NCI-H69 (cell line): ENCODE measurements around the gene DHRS12.
"Not testable (repeated sequence)": the region's sequence is repeated elsewhere in the genome, so short reads cannot be mapped to it uniquely, and the experiment has no call there.

ENCODE experiments used
- DNase-seq: peaks from one replicate; lab custom pipeline; 2025; lab: John Stamatoyannopoulos, UW

DHRS12 gene

DNA sequence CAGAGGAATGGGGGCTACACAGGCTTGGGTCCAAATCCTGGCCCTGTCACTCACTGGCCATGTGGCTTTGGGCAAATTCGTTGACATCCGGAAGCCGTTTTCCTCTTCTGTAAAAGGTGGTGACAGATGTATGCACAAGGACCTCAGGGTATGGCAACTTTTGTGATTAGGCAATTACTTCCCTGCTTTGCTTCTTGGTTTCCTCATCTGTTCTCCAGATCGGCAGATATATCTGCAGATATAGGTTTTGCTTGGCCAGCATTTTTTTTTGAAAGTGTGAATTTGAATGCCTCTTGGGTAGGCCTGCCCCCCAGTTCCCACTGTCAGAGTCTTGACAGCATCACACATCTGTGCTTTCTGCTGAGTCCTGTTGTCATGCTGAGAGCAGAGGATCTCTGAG, 23.3 kb upstream of the DHRS12 start:
- no peak for DNase-seq

DNA sequence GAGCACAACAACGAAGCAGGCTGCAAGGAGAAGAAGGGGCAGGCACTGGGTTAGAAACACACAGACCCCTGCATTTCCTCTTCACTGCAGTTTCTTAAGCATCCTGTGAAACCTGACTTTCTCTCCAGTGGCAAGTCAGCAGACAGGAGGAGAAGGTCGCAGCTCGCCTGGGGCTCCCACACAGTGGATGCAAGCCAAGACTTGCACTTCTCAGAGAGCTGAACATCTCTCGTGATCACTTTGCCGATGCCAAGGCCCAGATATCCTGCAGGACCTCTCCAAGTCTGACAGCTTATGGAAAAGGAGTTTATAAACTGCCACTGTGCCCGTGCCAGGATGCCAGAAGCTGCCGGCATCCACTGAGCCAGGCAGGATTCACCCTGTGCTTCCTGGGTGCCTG, 22.6 kb upstream of the DHRS12 start:
- DNase-seq = no peak

DNA sequence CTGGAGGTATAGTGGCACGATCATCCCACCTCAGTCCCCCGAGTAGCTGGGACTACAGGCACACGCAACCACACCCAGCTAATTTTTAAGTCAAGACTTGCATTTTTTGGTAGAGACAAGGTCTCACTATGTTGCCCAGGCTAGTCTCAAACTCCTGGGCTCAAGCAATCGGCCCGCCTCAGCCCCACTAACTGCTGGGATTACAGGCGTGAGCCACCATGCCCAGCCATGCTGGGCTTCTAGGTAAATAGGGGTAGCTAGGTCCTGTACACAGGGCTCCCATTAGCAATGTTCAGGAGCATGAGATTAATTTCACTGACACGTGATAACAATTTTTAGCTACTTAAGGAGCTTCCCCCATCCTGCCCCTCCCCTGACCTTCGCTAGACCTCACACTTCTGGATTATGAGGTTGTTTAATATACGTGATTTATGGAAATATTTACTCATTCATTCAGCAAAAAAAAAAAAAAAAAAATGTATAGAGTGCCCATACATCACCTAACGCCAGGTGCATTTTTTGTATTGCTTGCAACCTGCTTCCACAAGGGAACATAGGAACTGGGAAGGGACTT, 21.8 kb upstream of the DHRS12 start:
- DNase-seq = no peak

DNA sequence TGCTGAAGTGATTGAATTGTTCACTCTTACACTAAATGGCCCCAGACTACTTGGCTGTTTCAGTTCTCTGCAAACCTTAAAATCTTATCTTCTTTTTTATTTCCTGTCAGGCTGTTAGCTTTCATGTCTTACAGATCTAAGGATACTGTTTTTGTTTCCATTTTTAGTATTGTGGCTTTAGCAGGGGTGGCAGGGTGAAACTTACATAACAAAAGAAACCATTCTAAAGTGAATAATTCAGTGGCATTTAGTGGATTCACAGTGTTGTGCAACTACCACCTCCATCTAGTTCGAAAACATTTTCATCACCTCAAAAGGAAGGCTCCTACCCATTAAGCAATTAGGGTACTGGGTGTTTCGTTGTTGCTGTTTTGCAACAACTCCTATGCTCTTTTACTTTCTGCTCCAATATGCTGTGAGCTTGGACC, 21.2 kb upstream of the DHRS12 start:
- no peak for DNase-seq

DNA sequence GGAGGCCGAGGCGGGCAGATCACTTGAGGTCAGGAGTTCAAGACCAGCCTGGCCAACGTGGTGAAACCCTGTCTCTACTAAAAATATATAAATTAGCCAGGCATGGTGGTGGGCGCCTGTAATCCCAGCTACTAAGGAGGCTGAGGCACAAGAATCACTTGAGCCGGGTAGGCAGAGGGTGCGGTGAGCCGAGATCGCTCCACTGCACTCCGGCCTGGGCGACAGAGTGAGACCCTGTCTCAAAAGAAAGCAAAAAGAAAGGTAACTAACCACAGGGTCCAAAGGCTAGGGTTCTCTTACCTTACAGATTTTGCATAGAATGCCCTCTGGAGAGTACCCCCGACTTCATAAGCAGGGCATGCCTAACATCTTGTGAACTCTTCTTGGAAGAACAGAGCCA, 20.7 kb upstream of the DHRS12 start:
- DNase-seq = not testable (repeated sequence)

DNA sequence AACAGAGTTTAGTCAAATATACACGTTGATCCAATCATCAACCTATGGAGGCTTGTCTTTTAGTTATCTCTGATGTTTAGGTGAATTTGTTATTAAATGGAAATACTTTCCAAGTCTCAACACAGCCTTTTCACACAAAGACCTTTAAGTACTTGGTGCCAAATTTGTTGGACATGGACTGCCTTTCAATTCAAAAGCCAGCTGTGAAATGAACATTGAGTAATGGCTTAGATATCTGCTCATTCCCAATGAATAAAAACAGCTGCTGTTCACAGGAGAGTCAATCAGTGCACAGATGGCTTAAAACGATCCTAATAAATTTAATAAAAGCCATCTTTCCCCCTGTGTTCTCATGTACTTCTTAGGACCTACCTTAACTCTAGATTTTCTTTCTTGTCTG, 19.9 kb upstream of the DHRS12 start:
- no peak for DNase-seq

DNA sequence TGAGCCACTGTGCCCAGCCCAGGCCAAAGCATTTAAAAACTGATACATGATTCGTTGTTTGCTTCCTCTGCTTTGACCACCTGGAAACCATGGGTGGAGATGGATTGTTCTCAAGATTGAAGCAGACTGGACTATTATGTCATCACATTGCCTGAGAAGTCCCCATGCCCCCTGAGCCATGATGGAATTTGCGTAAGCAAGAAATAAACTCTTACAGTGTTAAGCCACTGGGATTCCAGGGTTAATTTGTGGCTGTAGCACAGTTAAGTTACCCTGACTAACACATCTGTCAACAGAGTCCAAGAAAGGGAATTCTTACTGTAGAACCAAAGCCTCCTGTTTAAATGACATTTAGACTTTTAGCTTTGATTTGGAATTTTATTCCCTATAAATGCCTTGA, 19.4 kb upstream of the DHRS12 start:
- no peak for DNase-seq

DNA sequence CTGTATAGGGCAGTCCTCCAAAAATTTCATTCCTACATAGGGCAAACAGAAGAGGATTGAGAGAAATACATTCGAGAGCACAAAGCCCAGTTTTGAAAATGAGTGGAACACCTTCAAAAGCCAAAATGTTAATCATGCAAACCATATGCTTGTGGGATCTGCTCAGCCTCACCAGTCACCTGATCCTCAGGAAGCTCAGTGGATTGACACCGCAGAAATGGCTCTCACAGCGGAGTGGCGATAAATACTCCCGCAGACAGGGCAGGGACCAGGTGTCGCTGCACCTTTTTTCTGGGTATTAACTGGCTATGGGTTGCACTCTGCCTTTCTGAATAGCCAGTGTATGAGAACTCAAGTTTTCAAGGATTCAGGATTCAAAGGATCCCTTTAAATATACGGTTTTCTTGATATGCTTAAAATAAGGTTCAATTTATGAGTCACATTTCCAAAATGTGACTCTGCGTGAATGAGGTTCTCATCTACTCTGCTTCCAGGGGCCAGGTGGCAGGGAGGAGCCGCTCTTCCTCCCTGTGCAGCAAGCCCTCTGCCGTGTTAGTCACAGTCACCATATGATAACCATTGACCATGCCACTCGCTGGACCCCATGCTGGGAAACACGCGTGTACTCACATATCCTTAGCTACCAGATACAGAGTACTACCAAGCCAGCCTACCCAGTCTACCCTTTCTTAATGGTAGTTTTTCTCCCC, 18.3 kb upstream of the DHRS12 start:
- DNase-seq = peak; percentile 61

DNA sequence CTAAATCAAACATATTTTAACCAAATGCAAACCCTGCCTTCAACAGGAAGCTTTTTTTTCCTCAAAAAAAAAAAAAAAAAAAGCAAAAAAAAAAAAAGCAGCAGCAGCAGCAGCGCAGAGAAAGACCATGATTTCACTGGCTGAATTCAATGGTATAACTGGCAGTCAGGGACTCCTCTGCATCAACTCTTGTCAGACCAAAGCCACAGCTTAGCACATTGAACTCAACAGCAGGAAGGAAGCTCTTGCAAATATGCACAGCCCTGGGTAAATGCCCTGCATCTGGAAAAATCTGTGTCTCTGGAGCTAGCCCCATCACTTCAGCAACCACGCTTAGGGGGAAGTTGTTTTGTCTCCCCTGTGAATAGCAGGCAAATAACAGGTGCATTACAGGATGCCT, 17.6 kb upstream of the DHRS12 start:
- DNase-seq = peak; percentile 20

DNA sequence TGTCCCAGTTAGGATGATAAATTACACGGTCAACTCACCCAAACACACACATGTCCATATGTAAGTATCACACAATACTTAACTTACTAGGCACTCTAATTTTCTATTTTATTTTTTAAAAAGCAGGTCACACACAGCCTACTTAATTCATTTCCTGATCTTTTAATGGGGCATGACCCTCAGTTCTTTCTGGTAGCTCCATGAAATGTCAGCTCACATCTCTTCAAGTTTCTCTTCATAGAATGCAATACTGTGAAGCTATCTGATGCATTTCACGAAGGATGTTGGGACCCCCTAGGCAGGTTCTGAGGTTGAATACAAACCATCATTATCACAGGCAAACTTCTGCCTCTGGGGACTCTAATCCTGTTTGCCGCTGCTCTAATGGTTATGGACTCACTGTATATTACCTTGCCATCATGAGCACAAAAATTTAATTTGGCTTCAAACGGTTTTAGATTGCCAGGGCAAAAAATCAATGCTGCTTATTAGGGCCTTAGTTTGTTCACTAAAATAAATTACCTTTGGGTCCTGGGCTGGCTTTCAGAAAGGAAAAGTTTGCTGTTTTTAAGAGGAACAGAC, 16.1 kb upstream of the DHRS12 start:
- DNase-seq = no peak

DNA sequence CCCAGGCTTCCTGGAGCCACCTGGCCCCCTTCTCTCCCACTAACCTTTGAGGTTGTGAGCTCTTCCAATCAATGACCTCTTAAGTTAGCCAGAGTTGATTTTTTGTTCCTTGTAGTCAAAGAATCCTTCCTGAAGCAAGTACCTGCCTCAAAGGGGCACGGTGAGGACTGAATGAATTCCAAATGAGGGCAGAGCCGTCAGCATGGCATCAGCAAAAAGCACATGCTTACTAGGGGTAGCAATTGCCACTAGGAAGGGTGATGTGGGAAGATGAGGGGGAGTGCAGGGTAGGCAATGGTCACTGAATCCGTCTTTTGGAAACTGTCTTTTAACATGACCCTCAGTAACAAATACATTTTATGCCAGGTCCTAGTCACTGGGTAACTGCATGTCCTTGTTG, 15.6 kb upstream of the DHRS12 start:
- DNase-seq = no peak

DNA sequence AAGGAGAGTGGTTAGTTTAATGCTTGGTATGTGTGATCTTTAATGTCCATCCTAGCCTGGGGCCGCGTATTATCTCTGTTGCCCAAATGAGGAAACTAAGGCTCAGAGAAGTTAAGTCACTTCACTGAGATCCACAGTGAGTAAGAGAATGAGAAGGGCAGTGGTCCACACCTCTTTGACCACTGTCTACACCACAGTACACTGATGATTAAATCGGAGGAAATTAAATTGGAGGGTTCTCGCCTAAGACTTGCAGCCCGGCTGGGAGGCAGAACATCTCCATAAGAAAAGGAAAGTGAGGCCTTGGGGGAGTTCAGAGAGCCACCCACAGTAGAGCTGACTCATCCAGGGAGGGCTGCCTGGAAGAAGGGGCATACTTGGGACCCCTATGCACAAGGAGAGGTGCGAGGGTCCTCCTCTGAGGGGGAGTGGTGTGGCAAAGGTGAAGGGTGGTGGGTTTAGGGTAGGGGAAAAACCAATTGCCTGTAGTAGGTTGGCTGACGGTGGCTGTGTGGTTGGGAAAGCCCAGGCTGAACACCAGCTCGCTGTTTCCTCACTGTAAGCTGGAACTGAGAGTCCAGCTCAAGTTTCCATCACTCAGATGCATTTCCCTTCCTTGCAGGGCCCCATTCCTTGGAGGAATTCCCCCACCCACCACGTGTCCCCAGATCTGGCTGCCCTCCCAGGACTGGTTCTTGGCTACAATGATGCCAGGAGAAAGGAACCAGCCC, 15.0 kb upstream of the DHRS12 start:
- no peak for DNase-seq

DNA sequence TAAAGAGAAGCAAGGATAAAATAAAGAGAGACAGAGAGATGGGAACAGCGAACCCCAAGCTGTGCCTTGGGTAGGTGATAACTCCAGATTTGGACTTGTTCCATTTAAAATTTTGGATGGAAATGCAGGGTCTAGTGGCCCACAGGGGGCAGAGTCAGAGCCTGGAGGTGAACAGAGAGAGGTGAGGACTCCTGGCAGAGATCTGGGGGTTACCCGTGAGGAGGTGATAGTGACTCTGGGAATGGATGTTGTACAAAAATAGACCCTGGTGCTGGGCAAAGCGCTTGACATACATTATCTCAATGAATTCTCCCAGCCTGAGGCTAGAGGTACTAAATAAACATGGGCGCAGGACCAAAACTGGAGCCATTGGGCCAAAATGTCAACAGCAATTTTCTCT, 14.3 kb upstream of the DHRS12 start:
- peak; percentile 24 for DNase-seq

DNA sequence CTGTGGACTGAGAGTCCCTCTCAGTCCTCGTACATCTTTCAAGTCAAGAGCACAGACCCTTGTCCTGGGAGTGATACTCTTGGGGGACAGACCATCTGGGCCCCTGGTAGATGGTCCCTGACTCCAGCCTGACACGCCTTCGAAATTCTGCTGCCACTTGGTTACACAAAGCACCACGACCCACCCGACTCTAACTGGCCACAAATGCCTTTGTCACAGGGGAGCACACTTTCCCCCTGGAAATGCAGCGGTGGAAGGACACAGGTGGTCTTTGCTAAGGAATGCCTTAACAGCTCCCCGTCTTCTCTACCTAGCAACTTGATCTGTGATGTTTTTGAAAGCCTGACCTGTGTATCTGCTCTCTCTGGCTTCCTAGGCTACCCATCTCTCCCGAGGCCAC, 13.8 kb upstream of the DHRS12 start:
- DNase-seq = no peak

DNA sequence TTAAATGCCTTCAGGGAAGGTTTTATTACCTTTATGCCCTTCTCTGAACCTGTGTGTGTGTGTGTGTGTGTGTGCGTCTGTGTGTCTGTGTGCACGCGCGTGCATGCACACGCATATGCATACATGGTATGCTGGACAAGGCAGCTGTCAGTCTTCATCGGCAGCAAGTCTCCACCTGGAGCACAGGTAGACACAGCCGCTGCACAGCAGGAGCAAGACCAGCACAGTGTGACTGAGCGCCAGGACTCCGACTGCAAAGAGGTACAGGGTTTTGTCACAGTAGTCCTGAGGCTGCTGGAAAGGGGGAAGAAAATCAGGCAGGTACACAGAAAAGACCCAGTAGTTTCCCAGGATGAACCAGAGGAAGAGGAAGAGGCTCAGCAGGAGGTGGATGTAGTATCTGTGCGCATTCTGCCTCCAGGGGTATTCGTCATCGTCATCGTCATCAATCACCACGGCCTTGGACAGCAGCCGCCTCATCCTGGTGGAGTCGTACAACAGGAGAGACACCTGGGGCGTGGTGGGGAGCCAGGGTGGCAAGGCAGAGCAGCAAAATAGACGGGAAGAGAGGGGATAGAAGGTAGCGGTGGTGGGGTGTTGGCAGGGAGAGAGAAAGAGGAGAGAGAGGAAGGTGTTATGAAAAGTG, 12.8 kb upstream of the DHRS12 start:
- DNase-seq = peak; percentile 86

DNA sequence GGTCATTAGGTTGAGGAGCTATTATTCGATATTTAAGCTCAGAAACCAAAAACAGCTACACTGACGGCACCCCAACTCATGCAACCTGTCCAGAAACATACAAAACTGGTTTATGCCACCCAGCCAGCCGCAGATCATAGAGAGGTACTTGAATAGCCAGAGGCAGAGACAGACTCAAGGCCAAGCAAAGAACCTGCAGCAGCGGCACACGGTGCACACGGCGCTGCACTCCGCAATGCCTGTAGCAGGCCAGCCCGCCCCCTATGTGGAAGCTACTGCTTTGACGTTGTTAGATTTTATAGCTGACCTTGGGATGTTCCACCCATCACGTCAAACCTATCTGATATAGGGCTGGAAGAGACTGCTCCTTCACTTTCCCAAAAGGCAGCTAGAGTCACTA, 11.9 kb upstream of the DHRS12 start:
- no peak for DNase-seq

DNA sequence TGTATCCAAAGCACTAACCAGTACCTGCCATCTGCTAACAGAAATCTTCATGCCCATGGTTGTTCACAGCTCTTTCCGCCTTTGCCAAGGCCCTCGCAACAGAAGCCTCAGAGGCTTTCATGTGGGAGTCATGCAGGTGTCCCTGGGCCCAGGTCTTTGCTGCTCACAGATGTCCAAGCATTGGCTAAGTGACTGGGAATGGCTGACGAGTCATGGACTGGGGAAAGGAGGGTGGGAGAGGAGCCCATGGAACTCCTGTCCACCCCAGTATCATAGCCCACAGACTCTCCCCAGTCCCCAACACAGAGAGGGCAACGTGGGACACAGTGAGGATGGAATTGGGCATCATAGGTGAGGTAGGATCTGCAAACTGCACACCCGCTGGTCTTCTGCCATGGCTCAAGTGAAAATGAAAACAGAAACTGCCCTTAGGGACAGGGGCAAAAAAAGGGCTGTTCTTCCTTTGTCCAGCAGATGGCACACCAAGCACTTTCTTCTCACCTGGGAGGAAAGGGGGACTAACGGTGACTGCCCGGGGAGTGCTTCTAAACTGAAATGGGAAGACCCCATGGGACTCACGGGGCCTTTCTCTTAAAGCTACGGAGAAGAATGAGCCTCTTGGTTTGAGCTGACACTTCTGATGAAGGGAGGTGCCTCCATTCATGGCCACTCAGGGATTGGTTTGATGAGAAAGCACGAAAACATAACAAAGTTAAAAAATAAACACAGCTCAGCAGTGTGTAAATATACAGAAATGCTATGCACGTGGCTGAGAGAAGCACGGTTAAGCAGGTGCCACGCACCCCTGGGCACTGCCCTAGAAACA, 11.1 kb upstream of the DHRS12 start:
- DNase-seq = peak; percentile 74

DNA sequence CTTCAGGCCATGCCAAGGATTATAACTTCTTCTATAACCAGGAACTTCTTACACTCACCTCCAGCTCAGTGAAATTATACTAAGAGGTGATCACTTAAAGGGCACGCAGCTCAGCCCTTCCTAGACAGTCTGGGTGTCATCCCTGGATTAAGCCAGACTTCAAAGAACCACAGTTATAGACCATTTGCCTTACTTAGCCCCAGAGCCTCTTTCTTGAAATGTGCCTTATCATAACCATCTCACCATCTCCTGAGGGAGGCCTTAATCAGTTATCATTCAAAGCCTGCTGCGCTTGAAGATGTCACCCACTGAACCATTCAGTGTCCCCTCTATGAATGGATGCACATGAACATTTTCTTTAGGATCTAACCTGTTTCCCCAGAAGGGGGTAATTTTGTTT, 10.1 kb upstream of the DHRS12 start:
- no peak for DNase-seq

DNA sequence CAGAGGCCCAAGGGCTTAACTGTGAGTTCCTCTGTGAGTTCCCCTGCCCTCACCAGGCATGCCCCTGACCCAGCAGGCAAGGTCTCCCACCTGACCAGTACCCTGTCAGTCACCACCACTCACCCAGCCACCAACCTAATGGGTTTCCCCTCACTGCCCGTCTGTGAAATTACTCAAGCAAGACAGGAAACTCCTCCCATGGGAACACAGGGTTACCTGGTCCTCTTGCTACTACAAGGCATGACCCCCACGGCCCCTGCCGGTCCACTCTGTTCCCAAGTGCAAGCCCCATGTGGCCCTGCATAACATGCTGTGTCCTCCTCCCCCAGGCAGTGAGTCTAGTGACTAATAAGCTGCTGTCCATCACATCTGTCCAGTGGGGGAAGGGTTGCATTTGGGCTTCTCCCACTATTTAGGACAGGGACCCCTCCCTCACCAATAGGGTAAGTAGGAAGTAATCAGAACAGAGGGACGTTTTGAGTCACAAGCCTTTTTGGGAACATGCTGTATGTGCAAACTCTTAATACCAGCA, 8.0 kb upstream of the DHRS12 start:
- peak; percentile 30 for DNase-seq

DNA sequence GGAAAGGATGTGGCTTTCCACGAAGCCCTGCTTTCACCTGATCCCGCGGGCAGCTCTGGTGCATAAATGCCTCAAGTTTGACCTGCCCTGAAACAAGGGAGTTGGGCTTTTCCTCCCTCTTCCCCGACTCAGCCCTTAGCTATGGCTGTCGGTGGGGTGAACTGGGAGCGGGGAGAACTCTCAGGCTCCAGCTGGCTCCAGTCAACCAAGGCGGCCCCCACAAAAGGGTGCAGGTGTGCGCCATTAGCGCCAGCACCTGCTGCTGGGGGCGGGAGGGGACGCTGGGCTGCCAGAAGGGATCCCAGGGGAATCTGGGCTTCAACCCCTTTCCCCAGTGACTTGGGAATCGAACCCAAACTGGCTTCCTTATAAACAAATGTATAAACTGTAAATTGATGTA, 7.1 kb upstream of the DHRS12 start:
- DNase-seq = peak; percentile 89

DNA sequence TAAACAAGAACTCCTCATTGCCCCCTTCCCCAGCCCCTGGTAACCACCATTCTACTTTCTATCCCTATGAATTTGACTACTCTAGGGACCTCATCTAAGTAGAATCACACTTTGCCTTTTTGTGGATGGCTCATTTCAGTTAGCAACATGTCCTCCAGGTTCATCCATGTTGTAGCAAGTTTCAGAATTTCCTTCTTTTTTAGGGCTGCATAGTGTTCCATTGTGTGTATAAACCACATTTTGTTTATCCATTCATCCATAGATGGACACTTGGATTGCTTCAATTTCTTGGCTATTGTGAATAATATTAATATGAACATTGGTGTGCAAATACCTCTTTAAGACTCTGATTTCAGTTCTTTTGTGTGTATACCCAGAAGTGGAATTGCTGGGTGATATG, 4.8 kb upstream of the DHRS12 start:
- DNase-seq = no peak
